Natural killer cell treated with Interleukin-12 subunit alpha and Interleukin-12 subunit beta and Interleukin-15 and Interleukin-18, amount 100 ng/mL, for 72 hours (primary cell): ENCODE measurements around the gene FBXW7. TPM values are rescaled to one million over a fixed set of nuclear protein-coding genes. Genes with fewer than 3 reads are reported as not detected.

Experiments used
- ATAC-seq, 2 donors: fragments of 150-1000 bp; cut with Tn5 transposase in 1 of 2; sonication (Bioruptor Pico), chemical (Tn5 transposase) in 1 of 2; 2 replicates each; pipeline ENCODE4 v1.10.0; 2021
- DNase-seq: peaks from one replicate; pipeline ENCODE4 v3.0.0; 2022; ENCODE audit warnings: low spot score
- H3K27ac Mint-ChIP-seq, 2 donors: 1 replicate in 1 of 2; 2 replicates in 1 of 2; pipeline ENCODE4 v1.8.0; 2022; ENCODE audit warnings: mixed read lengths in 2 of 2, mild to moderate bottlenecking in 1 of 2, moderate library complexity in 1 of 2
- H3K27me3 Mint-ChIP-seq, 2 donors: 1 replicate in 1 of 2; 2 replicates in 1 of 2; pipeline ENCODE4 v1.8.0; 2022; ENCODE audit warnings: mixed read lengths in 2 of 2
- H3K36me3 Mint-ChIP-seq: one replicate; pipeline ENCODE4 v1.8.0; 2022; ENCODE audit warnings: mixed read lengths
- H3K4me1 Mint-ChIP-seq, 2 donors: 1 replicate in 1 of 2; 2 replicates in 1 of 2; pipeline ENCODE4 v1.8.0; 2022; ENCODE audit warnings: low read depth in 2 of 2, mixed read lengths in 2 of 2, mild to moderate bottlenecking in 1 of 2
- H3K4me3 Mint-ChIP-seq: one replicate; pipeline ENCODE4 v1.8.0; 2022; ENCODE audit warnings: mixed read lengths
- H3K9me3 Mint-ChIP-seq: 2 replicates; pipeline ENCODE4 v1.8.0; 2022; ENCODE audit warnings: mixed read lengths
- total RNA-seq, 2 donors: library from RNA; stranded (reverse); gene quantifications; one replicate each; pipeline ENCODE4 v1.2.3, GENCODE V29; 2022

FBXW7 gene
- total RNA-seq, 2 donors from 2014 or later: 70.9 to 74.1 TPM

DNA sequence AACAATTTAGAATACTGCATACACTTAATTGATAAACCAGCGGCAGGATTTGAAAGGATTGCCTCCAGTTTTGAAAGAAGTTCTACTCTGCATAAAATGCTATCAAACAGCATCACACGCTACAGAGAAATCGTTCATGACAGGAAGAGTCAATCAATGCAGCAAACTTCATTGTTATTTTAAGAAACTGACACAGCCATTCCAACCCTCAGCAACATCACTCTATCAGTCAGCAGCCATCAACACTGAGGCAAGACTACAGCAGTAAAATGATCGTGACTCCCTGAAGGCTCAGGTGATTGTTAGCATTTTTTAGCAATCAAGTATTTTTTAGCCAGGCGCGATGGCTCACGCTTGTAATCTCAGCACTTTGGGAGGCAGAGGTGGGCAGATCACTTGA is 98.3 kb downstream of the FBXW7 start:
- ATAC-seq: no peak
- H3K27ac Mint-ChIP-seq: no peak overlapping the region
- H3K36me3 Mint-ChIP-seq: no peaks in the 10 kb centered on the region
- H3K9me3 Mint-ChIP-seq: no peaks in the 10 kb centered on the region
- H3K27me3 Mint-ChIP-seq: no peaks in the 10 kb centered on the region
- H3K4me3 Mint-ChIP-seq: no peak overlapping the region
- peaks cover 28 to 47% of the 10 kb centered on the region in 2 donors for H3K4me1 Mint-ChIP-seq
- DNase-seq: no peak

DNA sequence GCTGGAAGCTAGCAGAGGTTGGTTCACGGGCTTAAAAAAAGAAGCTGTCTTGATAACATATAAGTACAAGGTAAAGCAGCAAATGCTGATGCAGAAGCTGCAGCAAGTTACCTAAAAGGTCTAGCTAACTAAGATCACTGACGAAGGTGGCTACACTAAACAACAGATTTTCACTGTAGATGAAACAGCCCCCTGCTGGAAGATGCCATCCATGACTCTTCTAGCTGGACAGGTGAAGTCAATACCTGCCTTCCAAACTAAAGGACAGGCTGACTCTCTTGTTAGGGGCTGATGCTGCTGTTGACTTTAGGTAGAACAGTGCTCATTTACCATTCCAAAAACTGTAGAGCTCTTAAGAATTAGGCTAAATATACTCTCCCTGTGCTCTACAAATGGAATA is 99.5 kb downstream of the FBXW7 start:
- peaks cover 31 to 48% of the 10 kb centered on the region in 2 donors for H3K4me1 Mint-ChIP-seq
- H3K36me3 Mint-ChIP-seq: no peaks in the 10 kb centered on the region
- ATAC-seq (no peak), DNase-seq (no peak)
- no peak overlapping the region for H3K4me3 Mint-ChIP-seq
- no peaks in the 10 kb centered on the region for H3K27me3 Mint-ChIP-seq
- H3K27ac Mint-ChIP-seq: no peak overlapping the region
- H3K9me3 Mint-ChIP-seq: no peaks in the 10 kb centered on the region

DNA sequence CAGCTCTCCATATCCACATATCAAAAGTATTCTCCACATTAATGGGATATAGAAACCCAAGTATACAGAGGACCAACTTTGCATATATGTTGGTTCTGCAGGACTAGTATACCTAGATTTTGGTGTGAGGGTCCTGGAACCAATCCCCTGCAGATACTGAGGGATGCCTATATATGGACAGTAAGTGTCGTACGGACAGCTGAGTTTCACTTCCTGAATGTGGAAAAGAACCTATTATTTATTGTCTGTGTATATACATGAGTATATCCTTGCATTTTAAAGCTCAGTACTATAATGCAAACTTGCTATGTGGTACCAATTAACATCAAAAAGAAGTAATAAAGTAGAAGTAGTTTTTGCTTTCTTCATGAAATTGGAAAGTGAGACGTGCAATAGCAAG is 101.9 kb downstream of the FBXW7 start:
- no peaks in the 10 kb centered on the region for H3K36me3 Mint-ChIP-seq
- no peak for DNase-seq
- H3K4me3 Mint-ChIP-seq: no peak overlapping the region
- no peak for ATAC-seq
- H3K4me1 Mint-ChIP-seq: peaks cover 34 to 61% of the 10 kb centered on the region in 2 donors
- H3K27me3 Mint-ChIP-seq: no peaks in the 10 kb centered on the region
- H3K27ac Mint-ChIP-seq: no peak overlapping the region
- no peaks in the 10 kb centered on the region for H3K9me3 Mint-ChIP-seq

DNA sequence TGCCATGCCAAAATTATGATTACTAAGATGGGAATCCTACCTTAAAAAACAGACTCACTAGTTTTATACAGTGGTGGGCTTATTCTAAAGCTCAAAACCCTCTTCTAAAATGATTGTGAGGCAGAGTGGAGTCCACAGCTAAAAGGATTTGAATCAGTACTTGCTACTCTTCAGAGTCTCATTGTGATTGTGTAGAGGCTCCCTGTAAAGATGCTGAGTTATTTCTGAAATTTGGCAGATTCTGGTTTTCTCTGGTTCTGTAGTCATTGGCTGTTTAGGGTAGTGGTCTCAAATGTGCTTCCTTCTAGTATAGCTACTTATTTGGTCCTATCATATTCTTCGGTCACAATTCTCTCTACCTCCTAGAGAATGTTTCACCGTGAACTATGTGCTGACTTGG is 104.1 kb downstream of the FBXW7 start:
- H3K36me3 Mint-ChIP-seq: no peaks in the 10 kb centered on the region
- no peaks in the 10 kb centered on the region for H3K27me3 Mint-ChIP-seq
- ATAC-seq (peak in 1 of 2 donors; percentile 51), DNase-seq (no peak)
- H3K9me3 Mint-ChIP-seq: no peaks in the 10 kb centered on the region
- H3K4me3 Mint-ChIP-seq: no peak overlapping the region
- H3K4me1 Mint-ChIP-seq: peaks cover 26 to 54% of the 10 kb centered on the region in 2 donors
- H3K27ac Mint-ChIP-seq: peak overlapping the region in 1 of 2 donors; percentile 1

DNA sequence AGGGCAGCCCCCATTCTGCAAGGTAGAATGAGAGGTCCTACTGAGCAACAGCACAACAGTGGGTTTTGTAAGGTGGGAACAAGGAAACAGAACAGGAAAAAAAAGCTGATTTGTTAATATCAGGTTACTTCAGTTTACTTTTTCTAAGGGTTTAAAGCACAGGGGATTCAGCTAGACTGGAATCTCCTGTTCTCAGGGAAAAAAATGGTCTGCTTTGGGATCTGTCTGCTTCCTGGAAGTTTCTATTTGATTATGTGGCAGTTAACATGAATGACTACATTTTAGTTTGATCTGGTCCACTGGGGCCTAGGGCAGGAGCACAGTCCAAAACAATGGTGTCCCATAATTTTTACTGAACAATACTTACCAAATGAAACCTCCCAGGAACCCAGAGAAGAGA is 104.6 kb downstream of the FBXW7 start:
- no peak overlapping the region for H3K4me3 Mint-ChIP-seq
- no peaks in the 10 kb centered on the region for H3K27me3 Mint-ChIP-seq
- ATAC-seq: no peak
- peaks cover 31 to 54% of the 10 kb centered on the region in 2 donors for H3K4me1 Mint-ChIP-seq
- H3K36me3 Mint-ChIP-seq: no peaks in the 10 kb centered on the region
- DNase-seq: no peak
- no peaks in the 10 kb centered on the region for H3K9me3 Mint-ChIP-seq
- H3K27ac Mint-ChIP-seq: peak overlapping the region in 1 of 2 donors; percentile 1

DNA sequence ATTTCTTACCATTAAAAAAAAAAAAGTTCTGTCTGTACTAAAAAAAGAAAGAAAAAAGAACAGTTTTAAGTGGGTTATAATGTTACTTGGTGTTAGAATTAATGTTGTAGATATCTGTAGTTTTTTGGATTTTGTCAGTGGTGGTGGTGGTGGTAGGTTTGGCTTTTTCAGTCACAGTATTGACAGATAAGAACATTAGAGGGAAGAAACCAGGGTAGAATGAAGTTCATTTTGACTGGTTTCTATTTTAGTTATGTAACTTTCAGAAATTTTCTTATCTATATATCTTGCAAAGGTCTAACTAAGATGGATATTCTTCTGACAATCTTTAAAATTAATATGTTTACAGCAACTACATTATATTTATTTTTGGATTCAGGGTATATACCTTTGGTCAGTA is 105.4 kb downstream of the FBXW7 start:
- DNase-seq (no peak), ATAC-seq (no peak)
- no peak overlapping the region for H3K27ac Mint-ChIP-seq
- H3K36me3 Mint-ChIP-seq: no peaks in the 10 kb centered on the region
- H3K27me3 Mint-ChIP-seq: no peaks in the 10 kb centered on the region
- H3K4me1 Mint-ChIP-seq: peaks cover 29 to 54% of the 10 kb centered on the region in 2 donors
- no peaks in the 10 kb centered on the region for H3K9me3 Mint-ChIP-seq
- H3K4me3 Mint-ChIP-seq: no peak overlapping the region

DNA sequence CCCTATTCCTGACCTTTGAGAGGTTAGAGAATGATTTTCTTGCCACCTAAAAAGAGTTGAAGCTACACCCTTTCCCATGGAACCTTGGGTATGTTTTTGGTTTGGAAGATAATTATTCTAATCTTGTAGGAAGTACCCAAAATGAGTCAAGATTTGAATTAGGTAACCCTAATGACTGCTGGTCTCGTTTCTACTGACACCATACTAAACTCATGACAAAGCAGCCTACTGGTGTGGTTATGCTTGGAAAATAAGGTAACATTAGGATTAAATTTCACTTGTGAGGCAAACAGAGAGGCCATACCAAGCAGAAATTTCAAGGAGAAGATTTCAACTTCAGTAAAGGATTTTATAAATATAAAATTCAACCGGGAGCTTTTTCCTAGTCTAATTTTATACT is 107.9 kb downstream of the FBXW7 start:
- Mint-ChIP-seq H3K36me3 (no peaks in the 10 kb centered on the region), H3K27ac (no peak overlapping the region), H3K4me3 (no peak overlapping the region), H3K27me3 (no peaks in the 10 kb centered on the region), H3K9me3 (no peaks in the 10 kb centered on the region), H3K4me1 (peaks cover 27 to 43% of the 10 kb centered on the region in 2 donors)
- ATAC-seq: no peak
- DNase-seq: no peak

DNA sequence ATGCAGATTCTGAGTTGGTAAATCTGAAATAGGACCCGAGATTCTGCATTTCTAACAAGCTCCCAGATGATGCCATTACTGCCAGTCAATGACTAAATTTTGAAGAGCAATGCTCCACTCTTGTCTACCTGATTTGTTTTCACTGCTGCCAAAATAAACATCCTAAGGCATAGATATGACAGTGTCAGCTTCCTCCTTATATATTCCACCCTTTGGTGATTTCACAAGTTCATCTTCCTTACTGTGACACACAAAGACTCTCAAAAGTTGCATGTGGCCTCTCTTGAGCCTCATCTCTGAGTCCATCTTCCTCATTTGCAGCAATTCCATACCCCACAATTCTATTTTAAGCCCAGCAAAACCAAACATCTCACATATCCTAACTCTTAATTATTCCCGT is 110.9 kb downstream of the FBXW7 start:
- H3K4me3 Mint-ChIP-seq: no peak overlapping the region
- no peaks in the 10 kb centered on the region for H3K9me3 Mint-ChIP-seq
- H3K27ac Mint-ChIP-seq: no peak overlapping the region
- H3K27me3 Mint-ChIP-seq: no peaks in the 10 kb centered on the region
- peaks cover 23 to 33% of the 10 kb centered on the region in 2 donors for H3K4me1 Mint-ChIP-seq
- DNase-seq: no peak
- no peak for ATAC-seq
- H3K36me3 Mint-ChIP-seq: no peaks in the 10 kb centered on the region

DNA sequence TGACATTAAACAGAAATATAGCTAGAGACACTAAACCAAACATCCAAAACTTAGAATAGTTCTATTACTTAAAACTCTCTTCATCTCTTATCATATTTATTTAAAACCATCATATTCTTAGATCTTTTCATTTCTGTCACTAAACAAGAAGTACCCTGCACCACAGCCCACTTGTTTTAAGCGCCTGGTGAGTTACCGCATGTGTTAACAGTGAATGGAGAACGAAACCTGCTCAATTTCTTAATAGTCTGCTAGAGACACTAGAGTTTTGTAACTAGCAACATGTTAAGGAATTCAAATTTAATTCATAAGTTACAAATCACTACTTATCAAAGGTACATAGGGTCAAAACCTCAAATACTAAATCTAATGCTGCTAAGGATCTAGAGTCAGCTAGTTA is 111.5 kb downstream of the FBXW7 start:
- no peaks in the 10 kb centered on the region for H3K27me3 Mint-ChIP-seq
- DNase-seq (no peak), ATAC-seq (no peak)
- H3K27ac Mint-ChIP-seq: no peak overlapping the region
- H3K4me3 Mint-ChIP-seq: no peak overlapping the region
- H3K9me3 Mint-ChIP-seq: no peaks in the 10 kb centered on the region
- peaks cover 25 to 35% of the 10 kb centered on the region in 2 donors for H3K4me1 Mint-ChIP-seq
- H3K36me3 Mint-ChIP-seq: no peaks in the 10 kb centered on the region

DNA sequence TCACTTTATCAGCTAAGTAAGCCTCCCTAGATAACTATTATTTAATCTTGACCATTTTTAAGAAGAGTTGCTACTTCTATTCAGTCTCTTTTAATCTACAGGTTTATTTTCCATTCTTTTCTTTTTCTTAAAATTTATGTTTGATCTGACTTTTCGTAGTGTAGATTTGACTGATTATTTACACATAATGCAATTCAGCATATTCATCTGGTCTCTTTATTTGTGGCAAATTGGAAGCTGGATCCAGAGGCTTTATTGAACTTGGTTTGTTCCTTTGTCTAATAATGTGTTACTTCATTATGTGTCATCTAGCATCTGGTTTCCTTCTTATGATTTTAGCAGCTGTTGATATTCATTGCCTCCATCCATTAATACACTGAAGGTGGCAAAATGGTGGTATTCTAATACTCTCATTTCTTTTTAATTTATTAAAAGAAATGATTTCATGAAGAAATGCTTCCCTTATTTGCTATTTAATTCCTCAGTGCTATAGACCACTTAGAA is 113.0 kb downstream of the FBXW7 start:
- no peak for ATAC-seq
- H3K4me1 Mint-ChIP-seq: peaks cover 30 to 36% of the 10 kb centered on the region in 2 donors
- no peak overlapping the region for H3K4me3 Mint-ChIP-seq
- no peaks in the 10 kb centered on the region for H3K27me3 Mint-ChIP-seq
- H3K36me3 Mint-ChIP-seq: no peaks in the 10 kb centered on the region
- H3K27ac Mint-ChIP-seq: no peak overlapping the region
- DNase-seq: no peak
- no peaks in the 10 kb centered on the region for H3K9me3 Mint-ChIP-seq

DNA sequence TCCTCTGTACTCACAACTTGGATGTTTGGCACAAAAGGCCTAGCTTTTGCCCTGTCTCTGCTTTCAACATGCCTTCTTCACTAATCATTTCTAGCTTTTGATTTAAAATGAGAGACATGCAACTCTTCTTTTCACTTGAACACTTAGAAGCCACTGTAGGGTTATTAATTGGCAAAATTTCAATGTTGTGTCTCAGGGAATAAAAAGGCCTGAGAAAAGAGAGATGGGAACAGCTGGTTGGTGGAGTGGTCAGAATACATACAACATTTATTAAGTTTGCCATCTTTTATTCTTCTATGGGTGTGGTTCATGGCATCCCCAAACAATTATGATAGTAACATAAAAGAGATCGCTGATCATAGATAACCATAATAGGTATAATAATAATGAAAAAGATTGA is 114.3 kb downstream of the FBXW7 start:
- Mint-ChIP-seq H3K9me3 (no peaks in the 10 kb centered on the region), H3K27me3 (no peaks in the 10 kb centered on the region), H3K4me1 (peaks cover 32 to 41% of the 10 kb centered on the region in 2 donors), H3K4me3 (no peak overlapping the region), H3K36me3 (no peaks in the 10 kb centered on the region), H3K27ac (no peak overlapping the region)
- ATAC-seq (no peak), DNase-seq (no peak)

DNA sequence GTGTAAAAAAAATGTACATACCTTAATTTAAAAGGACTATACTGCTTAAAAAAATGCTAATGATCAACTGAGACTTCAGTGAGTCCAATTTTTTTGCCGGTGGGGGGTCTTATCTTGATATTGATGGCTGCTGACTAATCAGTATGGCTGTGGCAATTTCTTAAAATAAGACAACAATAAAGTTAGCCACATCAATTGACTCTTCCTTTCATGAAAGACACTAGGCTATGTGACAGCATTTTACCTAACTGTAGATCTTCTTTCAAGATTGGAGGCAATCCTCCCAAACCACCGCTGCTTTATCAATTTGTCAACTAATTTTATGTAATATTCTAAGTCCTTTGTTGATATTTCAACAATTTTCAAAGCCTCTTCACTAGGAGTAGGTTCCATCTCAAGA is 116.1 kb downstream of the FBXW7 start:
- H3K4me1 Mint-ChIP-seq: peaks cover 28 to 35% of the 10 kb centered on the region in 2 donors
- H3K27me3 Mint-ChIP-seq: no peaks in the 10 kb centered on the region
- DNase-seq (no peak), ATAC-seq (no peak)
- no peak overlapping the region for H3K4me3 Mint-ChIP-seq
- H3K27ac Mint-ChIP-seq: peak overlapping the region in 1 of 2 donors; percentile 19
- no peaks in the 10 kb centered on the region for H3K36me3 Mint-ChIP-seq
- H3K9me3 Mint-ChIP-seq: no peaks in the 10 kb centered on the region

DNA sequence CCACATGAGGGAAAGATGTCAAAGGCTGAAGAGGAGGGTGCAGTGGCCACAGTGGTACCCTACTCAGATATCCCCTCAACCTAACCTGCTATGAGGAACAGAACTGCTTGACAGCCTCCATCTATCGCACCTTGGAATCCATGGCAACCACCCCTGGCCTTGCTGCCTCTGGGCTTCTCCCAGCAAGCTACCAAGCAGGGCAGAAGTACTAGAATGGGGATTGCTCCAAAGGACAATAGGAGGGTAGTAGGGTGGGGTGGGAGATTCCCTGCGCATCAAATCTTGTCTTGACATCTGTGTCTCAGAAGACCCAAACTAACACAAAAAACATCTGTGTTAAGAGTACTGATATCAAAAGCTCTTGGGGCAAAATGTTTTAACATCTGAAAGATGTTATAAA is 118.2 kb downstream of the FBXW7 start:
- ATAC-seq: peak in 1 of 2 donors; percentile 32

DNA sequence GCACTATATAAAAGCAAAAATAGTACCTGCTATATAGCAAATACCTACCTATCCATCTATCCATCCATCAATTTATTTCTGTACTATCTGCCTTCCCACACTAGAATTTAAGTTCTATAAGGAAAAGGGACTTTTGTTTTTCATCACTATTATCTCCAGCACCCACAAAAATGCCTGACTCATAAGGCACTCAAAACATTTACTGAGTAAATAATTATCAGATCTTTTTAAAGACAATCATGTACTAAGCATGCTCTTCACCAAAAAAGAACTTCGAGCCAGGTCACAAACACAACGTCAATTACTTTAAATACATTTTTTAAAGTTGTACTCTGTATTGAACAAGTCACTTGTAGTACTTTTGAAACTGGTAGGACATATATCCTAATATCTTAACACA is 119.9 kb downstream of the FBXW7 start:
- DNase-seq (no peak), ATAC-seq (no peak)
- no peak overlapping the region for H3K4me3 Mint-ChIP-seq
- H3K4me1 Mint-ChIP-seq: peaks cover 25 to 27% of the 10 kb centered on the region in 2 donors
- H3K9me3 Mint-ChIP-seq: no peaks in the 10 kb centered on the region
- H3K27ac Mint-ChIP-seq: no peak overlapping the region
- no peaks in the 10 kb centered on the region for H3K27me3 Mint-ChIP-seq
- H3K36me3 Mint-ChIP-seq: no peaks in the 10 kb centered on the region

More for the DNA sequence above, 118.2 kb downstream of the FBXW7 start:
- Mint-ChIP-seq H3K4me1 (peaks cover 26 to 31% of the 10 kb centered on the region in 2 donors), H3K27ac (no peak overlapping the region), H3K9me3 (no peaks in the 10 kb centered on the region), H3K4me3 (no peak overlapping the region), H3K27me3 (no peaks in the 10 kb centered on the region), H3K36me3 (no peaks in the 10 kb centered on the region)
- no peak for DNase-seq
